NCI-H146 (cell line): ENCODE results near the gene UTP14C.
"Not testable (repeated sequence)": the region's sequence is repeated elsewhere in the genome, so short reads cannot be mapped to it uniquely, and the experiment has no call there.

Experiments
- DNase-seq: peaks from one replicate; lab custom pipeline; 2025; lab: John Stamatoyannopoulos, UW

Gene UTP14C

GRCh38 chr13:52004511-52005170 lies 19.9 kb upstream of the UTP14C start:
- no peak for DNase-seq

- DNase-seq, result no peak
Observed at GRCh38 chr13:52005841-52006522, 18.5 kb upstream of the UTP14C start.

- DNase-seq, result peak; percentile 21
Observed at GRCh38 chr13:52006523-52007245, 17.8 kb upstream of the UTP14C start.

- no peak for DNase-seq
Observed at GRCh38 chr13:52009946-52010345, 14.5 kb upstream of the UTP14C start.

GRCh38 chr13:52010890-52011631 lies 13.4 kb upstream of the UTP14C start, which contains the start of gene ATP7B:
ATP7B (minus strand) TSS chr13:52011450; CDS start chr13:52011337, 113 bp downstream.
- DNase-seq, result peak; percentile 23

GRCh38 chr13:52011632-52012511 lies 12.6 kb upstream of the UTP14C start, which contains the start of gene ALG11:
ALG11 (plus strand) TSS chr13:52012398; CDS start chr13:52012419, 21 bp downstream.
- DNase-seq, result peak; percentile 97

GRCh38 chr13:52012512-52012836 lies 12.0 kb upstream of the UTP14C start:
- DNase-seq, result no peak

GRCh38 chr13:52016296-52016695 lies 8.2 kb upstream of the UTP14C start:
- DNase-seq, result no peak

GRCh38 chr13:52020191-52020590 lies 4.3 kb upstream of the UTP14C start:
- no peak for DNase-seq

GRCh38 chr13:52022356-52022755 lies 2.1 kb upstream of the UTP14C start:
- DNase-seq, result no peak

GRCh38 chr13:52025475-52026245 lies 1.2 kb downstream of the UTP14C start:
- no peak for DNase-seq

GRCh38 chr13:52026246-52026626 lies 1.7 kb downstream of the UTP14C start:
- no peak for DNase-seq

- DNase-seq, result no peak
Observed at GRCh38 chr13:52027832-52028231, 3.3 kb downstream of the UTP14C start.

- DNase-seq, result no peak
Observed at GRCh38 chr13:52029569-52029968, 5.1 kb downstream of the UTP14C start.

GRCh38 chr13:52030401-52030800 lies 5.9 kb downstream of the UTP14C start:
- DNase-seq, result not testable (repeated sequence)

- no peak for DNase-seq
Observed at GRCh38 chr13:52033039-52033438, 8.5 kb downstream of the UTP14C start.

- peak; percentile 49 for DNase-seq
Observed at GRCh38 chr13:52034616-52035226, 10.2 kb downstream of the UTP14C start.

GRCh38 chr13:52036037-52036436 lies 11.5 kb downstream of the UTP14C start:
- peak; percentile 60 for DNase-seq

- no peak for DNase-seq
Observed at GRCh38 chr13:52043675-52044074, 19.2 kb downstream of the UTP14C start.

GRCh38 chr13:52047463-52047862 lies 23.0 kb downstream of the UTP14C start:
- DNase-seq, result no peak
